ENCODE measurements around the gene SPPL2A.

Gene SPPL2A

GRCh38 chr15:50669611-50670010 lies 95.9 kb downstream of the SPPL2A start:
- DNase-seq = no peak
- in situ Hi-C loops (cut with HindIII; ENCODE audit: low pct_ligation_motif_present, low sequenced_read_pairs) = no loop called here
- no peaks in the 10 kb centered on the region for H3K27me3 ChIP-seq (replicated peaks)
- no peak for TF ChIP-seq CTCF (IDR thresholded peaks at IDR 0.05; ENCODE audit: low read depth, low read length, missing control alignments)
- H3K27ac ChIP-seq = no peak overlapping the region
- H3K36me3 ChIP-seq (replicated peaks) = no peaks in the 10 kb centered on the region
- H3K4me3 ChIP-seq (ENCODE audit: low read depth, low read length) = no peak overlapping the region

GRCh38 chr15:50665938-50666337 lies 99.6 kb downstream of the SPPL2A start:
- peaks cover 5% of the 10 kb centered on the region for H3K36me3 ChIP-seq (replicated peaks)
- H3K27me3 ChIP-seq (replicated peaks) = no peaks in the 10 kb centered on the region
- TF ChIP-seq CTCF (IDR thresholded peaks at IDR 0.05; ENCODE audit: low read depth, low read length, missing control alignments) = no peak
- no peak for DNase-seq
- H3K27ac ChIP-seq = no peak overlapping the region
- in situ Hi-C loops (cut with HindIII; ENCODE audit: low pct_ligation_motif_present, low sequenced_read_pairs) = no loop called here
- H3K4me3 ChIP-seq (ENCODE audit: low read depth, low read length) = no peak overlapping the region

GRCh38 chr15:50655555-50655954 lies 110.0 kb downstream of the SPPL2A start:
- no peaks in the 10 kb centered on the region for H3K27me3 ChIP-seq (replicated peaks)
- no peak overlapping the region for H3K4me3 ChIP-seq (ENCODE audit: low read depth, low read length)
- no peak for DNase-seq
- peaks cover 29% of the 10 kb centered on the region for H3K36me3 ChIP-seq (replicated peaks)
- TF ChIP-seq CTCF (IDR thresholded peaks at IDR 0.05; ENCODE audit: low read depth, low read length, missing control alignments) = no peak
- in situ Hi-C loops (cut with HindIII; ENCODE audit: low pct_ligation_motif_present, low sequenced_read_pairs) = no loop called here
- H3K27ac ChIP-seq = no peak overlapping the region

GRCh38 chr15:50653156-50653743 lies 112.3 kb downstream of the SPPL2A start:
- no peak for TF ChIP-seq CTCF (IDR thresholded peaks at IDR 0.05; ENCODE audit: low read depth, low read length, missing control alignments)
- Histone ChIP-seq H3K4me3 (ENCODE audit: low read depth, low read length) (no peak overlapping the region), H3K36me3 (replicated peaks) (peaks cover 38% of the 10 kb centered on the region), H3K27me3 (replicated peaks) (no peaks in the 10 kb centered on the region), H3K27ac (no peak overlapping the region)
- in situ Hi-C loops (cut with HindIII; ENCODE audit: low pct_ligation_motif_present, low sequenced_read_pairs) = no loop called here
- DNase-seq = no peak

- Histone ChIP-seq H3K36me3 (replicated peaks) (peaks cover 38% of the 10 kb centered on the region), H3K27me3 (replicated peaks) (no peaks in the 10 kb centered on the region), H3K27ac (no peak overlapping the region), H3K4me3 (ENCODE audit: low read depth, low read length) (no peak overlapping the region)
- in situ Hi-C loops (cut with HindIII; ENCODE audit: low pct_ligation_motif_present, low sequenced_read_pairs) = no loop called here
- TF ChIP-seq CTCF (IDR thresholded peaks at IDR 0.05; ENCODE audit: low read depth, low read length, missing control alignments) = no peak
- DNase-seq = no peak
Measured at GRCh38 chr15:50652671-50653070, 112.8 kb downstream of the SPPL2A start.
